Activated naive CD4-positive, alpha-beta T cell treated with anti-CD3 and anti-CD28 coated beads for 36 hours (primary cell): ENCODE results near the gene ACSS3. TPM values are rescaled to one million over a fixed set of nuclear protein-coding genes. Genes with fewer than 3 reads are reported as not detected.

Source experiments
- CTCF ChIA-PET: fragments of 350-600 bp; sonication (Branson Sonifier 250); formaldehyde crosslinking; loops from one replicate; lab custom pipeline; 2021; ENCODE audit warnings: antibody characterized with exemption; lab: Charles Lee
- DNase-seq: peaks from one replicate; pipeline ENCODE4 v3.0.0-alpha.2; 2020
- H3K27ac Mint-ChIP-seq: one replicate; pipeline ENCODE4 v1.8.0; 2021; ENCODE audit warnings: mild to moderate bottlenecking, mixed read lengths
- H3K27me3 Mint-ChIP-seq: one replicate; pipeline ENCODE4 v1.8.0; 2021; ENCODE audit warnings: low read depth, mixed read lengths
- H3K36me3 Mint-ChIP-seq: one replicate; pipeline ENCODE4 v1.8.0; 2021; ENCODE audit warnings: low read depth, mixed read lengths
- H3K4me1 Mint-ChIP-seq: one replicate; pipeline ENCODE4 v1.8.0; 2021; ENCODE audit warnings: low read depth, mixed read lengths
- H3K4me3 Mint-ChIP-seq: one replicate; pipeline ENCODE4 v1.8.0; 2021; ENCODE audit warnings: mild to moderate bottlenecking, moderate library complexity, mixed read lengths
- H3K9me3 Mint-ChIP-seq: one replicate; pipeline ENCODE4 v1.8.0; 2021; ENCODE audit warnings: mixed read lengths
- intact Hi-C: fragments of 100-400 bp; cut with micrococcal nuclease; formaldehyde crosslinking; loops from one replicate; pipeline ENCODE4 v1.15.1; 2023
- total RNA-seq, 2 experiments: library from RNA; stranded (reverse); gene quantifications; one replicate each; pipeline ENCODE4 v1.2.3, GENCODE V29; 2021

Gene ACSS3
- total RNA-seq, 2 experiments from 2014 or later, result not detected

DNA sequence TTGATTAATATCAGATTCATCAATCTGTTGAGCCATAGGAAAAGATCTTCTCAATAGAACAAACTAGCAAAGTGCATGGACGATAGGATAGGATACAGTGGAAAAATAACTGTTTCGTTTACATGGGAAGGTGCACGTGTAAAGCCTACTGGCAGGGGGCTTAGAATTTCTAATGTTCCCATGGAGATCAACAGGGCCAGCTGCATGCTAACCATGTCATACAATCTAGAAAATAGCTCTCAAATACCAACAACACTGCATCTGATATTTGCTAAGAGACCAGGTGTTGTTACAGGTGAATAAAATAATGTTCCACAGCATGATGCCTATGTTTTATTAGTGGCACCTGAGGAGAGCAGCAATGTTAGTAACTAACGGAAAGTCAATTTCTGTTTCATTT is 72.5 kb downstream of the ACSS3 start:
- intact Hi-C loops, result no loop called here
- H3K9me3 Mint-ChIP-seq, result no peaks in the 10 kb centered on the region
- H3K27me3 Mint-ChIP-seq, result no peaks in the 10 kb centered on the region
- CTCF ChIA-PET, result no interaction called here
- no peaks in the 10 kb centered on the region for H3K4me1 Mint-ChIP-seq
- no peak overlapping the region for H3K4me3 Mint-ChIP-seq
- DNase-seq, result no peak
- H3K36me3 Mint-ChIP-seq, result no peaks in the 10 kb centered on the region
- no peak overlapping the region for H3K27ac Mint-ChIP-seq

DNA sequence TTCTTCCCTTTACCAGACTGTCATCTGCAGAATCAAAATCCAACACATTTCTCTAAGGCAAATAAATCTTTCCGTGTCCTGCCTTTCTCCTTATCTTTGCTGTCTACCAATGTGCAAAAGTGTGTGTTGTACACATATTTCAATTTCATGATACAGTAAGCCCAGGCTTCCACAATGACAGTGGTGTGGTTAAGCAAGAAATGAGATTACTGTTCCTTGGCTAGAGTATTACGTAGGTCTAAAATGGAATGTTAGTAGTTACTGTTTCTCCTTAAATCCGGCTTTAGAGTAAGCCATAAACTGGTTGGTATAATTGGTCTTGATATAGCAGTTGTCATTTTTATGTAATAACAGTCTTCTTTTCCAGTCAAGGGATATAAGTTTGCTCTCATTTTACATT is 82.0 kb downstream of the ACSS3 start:
- no peaks in the 10 kb centered on the region for H3K27me3 Mint-ChIP-seq
- H3K36me3 Mint-ChIP-seq, result no peaks in the 10 kb centered on the region
- CTCF ChIA-PET, result no interaction called here
- intact Hi-C loops, result no loop called here
- peaks cover 2% of the 10 kb centered on the region for H3K9me3 Mint-ChIP-seq
- no peak overlapping the region for H3K4me3 Mint-ChIP-seq
- no peak for DNase-seq
- H3K27ac Mint-ChIP-seq, result no peak overlapping the region
- no peaks in the 10 kb centered on the region for H3K4me1 Mint-ChIP-seq

DNA sequence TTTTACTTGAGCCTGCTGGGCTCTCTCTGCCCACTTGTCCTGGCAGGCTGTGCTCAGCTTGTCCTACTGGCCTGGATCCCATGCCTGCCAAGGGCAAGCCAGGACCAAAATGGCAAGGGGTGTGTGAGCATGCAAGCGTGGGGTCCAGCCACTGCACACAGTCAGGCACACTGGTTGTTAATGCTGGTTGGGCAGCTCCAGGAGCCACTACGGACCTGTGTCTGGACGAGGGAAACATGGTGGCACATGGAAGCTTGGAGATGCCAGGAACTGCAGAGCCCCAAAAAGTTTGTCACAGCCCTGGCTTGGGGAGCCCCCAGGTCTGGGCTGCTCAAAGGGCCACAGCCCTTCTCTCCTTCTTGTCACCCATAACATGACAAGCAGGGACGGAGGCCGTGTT is 83.8 kb downstream of the ACSS3 start:
- Mint-ChIP-seq H3K4me1 (no peaks in the 10 kb centered on the region), H3K9me3 (peaks cover 7% of the 10 kb centered on the region), H3K36me3 (no peaks in the 10 kb centered on the region), H3K27me3 (no peaks in the 10 kb centered on the region), H3K4me3 (no peak overlapping the region), H3K27ac (no peak overlapping the region)
- no peak for DNase-seq
- intact Hi-C loops, result no loop called here
- CTCF ChIA-PET, result no interaction called here

DNA sequence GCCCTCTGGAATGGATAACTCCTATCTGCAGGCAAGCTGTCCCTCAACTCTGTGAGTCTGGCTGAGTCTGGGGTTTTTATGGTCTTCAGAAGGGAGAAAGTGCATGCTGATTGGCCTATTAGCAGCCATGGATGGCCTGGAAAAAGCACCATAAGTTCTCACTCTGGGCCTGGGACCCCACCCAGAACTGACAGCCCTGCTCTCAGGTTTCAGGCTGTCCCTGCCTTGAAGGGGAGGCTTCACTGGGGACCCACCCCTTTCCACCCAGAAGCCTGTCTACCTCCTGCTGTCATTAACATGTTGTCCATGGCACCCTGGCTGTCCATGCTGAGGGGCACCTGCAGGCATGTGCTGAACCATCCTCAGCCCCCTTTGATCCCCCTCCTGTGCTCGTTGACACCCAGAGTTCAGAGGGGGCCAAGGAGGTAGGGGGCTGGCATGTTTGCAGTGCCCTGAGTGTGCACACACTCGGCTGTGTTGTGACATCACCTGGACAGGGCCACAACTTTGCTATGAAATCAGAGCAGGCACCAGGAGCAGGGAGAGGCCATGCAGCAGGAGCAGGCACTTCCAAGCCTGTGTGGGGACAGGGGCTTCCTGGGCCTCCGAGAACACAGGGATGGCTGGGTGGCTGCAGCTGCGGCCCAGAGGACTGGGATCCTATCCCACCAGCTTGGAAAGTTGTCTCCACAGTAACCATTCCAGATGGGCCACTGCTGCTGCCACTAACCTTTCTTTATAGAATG is 84.7 kb downstream of the ACSS3 start:
- Mint-ChIP-seq H3K36me3 (no peaks in the 10 kb centered on the region), H3K9me3 (peaks cover 5% of the 10 kb centered on the region), H3K4me3 (no peak overlapping the region), H3K27ac (no peak overlapping the region), H3K4me1 (no peaks in the 10 kb centered on the region), H3K27me3 (no peaks in the 10 kb centered on the region)
- intact Hi-C loops, result no loop called here
- no peak for DNase-seq
- CTCF ChIA-PET, result no interaction called here

DNA sequence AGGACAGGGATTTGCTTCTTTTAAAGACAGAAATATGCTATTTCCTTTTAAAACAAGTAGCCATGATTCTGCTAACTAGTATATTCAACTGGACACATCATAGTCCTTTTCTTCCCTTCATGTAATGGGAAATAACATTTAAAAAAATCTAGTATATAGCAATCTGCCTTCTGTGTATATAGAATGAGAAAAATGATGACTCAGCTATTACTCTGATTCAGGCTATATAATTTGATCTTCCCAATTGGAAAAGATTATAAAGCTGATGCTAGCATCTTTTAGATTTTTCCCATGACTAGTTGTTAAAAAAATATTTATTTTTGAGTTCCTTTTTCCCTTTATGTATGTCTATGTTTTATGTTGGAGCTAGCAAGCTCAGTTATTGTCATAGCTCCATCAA is 86.9 kb downstream of the ACSS3 start:
- no peaks in the 10 kb centered on the region for H3K27me3 Mint-ChIP-seq
- no peaks in the 10 kb centered on the region for H3K4me1 Mint-ChIP-seq
- H3K36me3 Mint-ChIP-seq, result no peaks in the 10 kb centered on the region
- intact Hi-C loops, result no loop called here
- no peak for DNase-seq
- CTCF ChIA-PET, result no interaction called here
- peaks cover 5% of the 10 kb centered on the region for H3K9me3 Mint-ChIP-seq
- no peak overlapping the region for H3K4me3 Mint-ChIP-seq
- no peak overlapping the region for H3K27ac Mint-ChIP-seq

DNA sequence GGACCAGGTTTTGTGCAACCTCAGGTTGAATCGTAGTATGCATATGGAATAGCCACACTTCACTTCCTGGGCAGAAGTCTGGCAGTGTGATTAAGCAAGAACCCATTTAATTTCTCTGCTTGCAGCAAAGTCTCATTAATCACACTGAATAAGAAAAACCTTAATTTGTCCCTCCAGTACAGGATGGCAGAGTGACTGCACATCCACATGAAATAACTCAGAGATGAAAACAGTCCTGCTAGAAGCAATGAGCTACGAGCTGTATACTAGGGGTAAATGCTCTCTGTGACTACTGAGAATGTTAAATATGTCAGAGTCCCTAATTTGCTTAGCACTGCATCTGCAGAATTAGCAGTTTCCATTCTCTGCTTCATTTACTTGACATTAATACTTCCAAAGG is 88.9 kb downstream of the ACSS3 start:
- Mint-ChIP-seq H3K36me3 (no peaks in the 10 kb centered on the region), H3K27me3 (no peaks in the 10 kb centered on the region), H3K4me1 (no peaks in the 10 kb centered on the region), H3K27ac (no peak overlapping the region), H3K9me3 (peaks cover 5% of the 10 kb centered on the region), H3K4me3 (no peak overlapping the region)
- CTCF ChIA-PET, result no interaction called here
- intact Hi-C loops, result no loop called here
- no peak for DNase-seq

DNA sequence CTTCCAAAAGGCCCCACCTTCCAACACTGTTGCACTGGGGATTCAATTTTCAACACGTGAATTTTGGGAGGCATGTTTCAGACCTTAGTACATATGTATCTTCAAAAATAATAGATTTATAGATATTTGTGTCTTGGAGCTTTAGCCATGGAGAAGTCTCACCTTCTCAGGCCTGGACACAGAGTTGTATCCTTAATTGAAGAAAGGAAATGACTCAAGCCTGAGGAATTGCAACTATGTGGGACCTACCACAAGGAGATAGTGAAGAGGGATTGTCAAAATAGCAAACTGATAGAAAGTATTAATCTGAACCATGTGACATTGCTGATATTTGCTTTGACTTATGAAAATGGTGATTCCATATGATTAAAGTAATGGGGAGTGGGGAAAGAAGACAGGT is 89.8 kb downstream of the ACSS3 start:
- DNase-seq, result no peak
- no peak overlapping the region for H3K4me3 Mint-ChIP-seq
- H3K9me3 Mint-ChIP-seq, result peaks cover 5% of the 10 kb centered on the region
- CTCF ChIA-PET, result no interaction called here
- no peaks in the 10 kb centered on the region for H3K27me3 Mint-ChIP-seq
- intact Hi-C loops, result no loop called here
- no peak overlapping the region for H3K27ac Mint-ChIP-seq
- H3K4me1 Mint-ChIP-seq, result no peaks in the 10 kb centered on the region
- H3K36me3 Mint-ChIP-seq, result no peaks in the 10 kb centered on the region

DNA sequence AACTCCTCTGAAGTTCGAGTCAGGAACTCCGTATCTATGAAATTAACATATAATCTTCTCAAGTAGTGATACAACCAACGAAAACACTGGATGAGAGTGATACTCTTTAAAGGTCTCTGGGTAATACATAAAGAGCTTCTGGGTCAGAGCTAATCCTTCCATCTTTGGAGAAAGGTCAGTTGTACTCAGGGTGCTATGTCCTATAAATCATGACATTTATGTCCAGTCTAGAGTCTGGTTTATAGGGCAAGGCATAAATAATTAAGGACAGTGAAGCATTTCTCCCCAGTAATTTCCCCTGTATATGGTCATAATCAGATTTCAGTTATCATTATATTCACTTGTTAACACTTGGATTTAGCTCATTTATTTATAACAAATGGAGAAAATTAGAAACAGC is 90.6 kb downstream of the ACSS3 start:
- intact Hi-C loops, result no loop called here
- H3K27ac Mint-ChIP-seq, result no peak overlapping the region
- no peaks in the 10 kb centered on the region for H3K27me3 Mint-ChIP-seq
- H3K36me3 Mint-ChIP-seq, result no peaks in the 10 kb centered on the region
- no peak overlapping the region for H3K4me3 Mint-ChIP-seq
- CTCF ChIA-PET, result no interaction called here
- H3K4me1 Mint-ChIP-seq, result no peaks in the 10 kb centered on the region
- no peak for DNase-seq
- H3K9me3 Mint-ChIP-seq, result peaks cover 5% of the 10 kb centered on the region

DNA sequence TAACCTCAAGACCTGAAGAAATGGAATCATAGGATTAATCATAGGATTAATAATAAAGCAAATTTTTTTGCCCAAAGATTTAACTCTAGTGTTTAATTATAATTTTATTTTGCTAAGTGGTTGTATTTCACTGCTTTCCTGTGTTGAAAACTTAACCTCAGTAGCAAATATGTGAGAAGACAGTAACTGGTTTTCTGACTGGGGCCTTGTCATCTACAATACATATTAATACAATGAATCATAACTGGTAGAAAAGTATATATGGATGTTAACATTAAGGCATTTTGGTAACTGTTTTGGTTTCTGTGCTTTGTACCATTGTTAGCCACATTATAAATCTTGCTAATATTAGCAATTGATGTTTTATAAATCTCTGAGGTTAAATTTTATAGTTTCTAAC is 92.2 kb downstream of the ACSS3 start:
- no peak overlapping the region for H3K4me3 Mint-ChIP-seq
- intact Hi-C loops, result no loop called here
- H3K4me1 Mint-ChIP-seq, result no peaks in the 10 kb centered on the region

DNA sequence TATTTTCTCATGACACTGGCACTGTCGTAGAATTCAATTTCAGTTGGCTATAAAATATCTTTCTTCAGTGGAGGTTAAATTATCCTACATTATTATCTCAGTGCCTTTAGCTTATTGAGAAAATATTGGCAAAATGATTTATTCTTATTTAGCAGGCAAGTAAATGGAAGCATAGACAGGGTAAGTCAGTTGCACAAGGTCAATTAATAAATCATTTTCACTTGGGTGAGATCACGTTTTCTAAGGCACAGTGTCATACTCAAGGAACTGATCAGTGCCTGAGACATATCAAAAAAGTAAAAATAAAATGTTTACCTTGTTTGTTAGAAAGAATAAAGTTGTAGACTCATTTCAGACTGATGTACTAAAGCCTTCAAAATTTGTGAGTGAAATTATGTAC is 95.0 kb downstream of the ACSS3 start:
- no peak for DNase-seq
- Mint-ChIP-seq H3K4me1 (no peaks in the 10 kb centered on the region), H3K4me3 (no peak overlapping the region), H3K9me3 (peaks cover 17% of the 10 kb centered on the region), H3K27me3 (no peaks in the 10 kb centered on the region), H3K36me3 (no peaks in the 10 kb centered on the region), H3K27ac (no peak overlapping the region)
- CTCF ChIA-PET, result no interaction called here
- intact Hi-C loops, result no loop called here

More for the DNA sequence above, 92.2 kb downstream of the ACSS3 start:
- no peak for DNase-seq
- peaks cover 7% of the 10 kb centered on the region for H3K9me3 Mint-ChIP-seq
- H3K27me3 Mint-ChIP-seq, result no peaks in the 10 kb centered on the region
- no peaks in the 10 kb centered on the region for H3K36me3 Mint-ChIP-seq
- no peak overlapping the region for H3K27ac Mint-ChIP-seq
- CTCF ChIA-PET, result no interaction called here

DNA sequence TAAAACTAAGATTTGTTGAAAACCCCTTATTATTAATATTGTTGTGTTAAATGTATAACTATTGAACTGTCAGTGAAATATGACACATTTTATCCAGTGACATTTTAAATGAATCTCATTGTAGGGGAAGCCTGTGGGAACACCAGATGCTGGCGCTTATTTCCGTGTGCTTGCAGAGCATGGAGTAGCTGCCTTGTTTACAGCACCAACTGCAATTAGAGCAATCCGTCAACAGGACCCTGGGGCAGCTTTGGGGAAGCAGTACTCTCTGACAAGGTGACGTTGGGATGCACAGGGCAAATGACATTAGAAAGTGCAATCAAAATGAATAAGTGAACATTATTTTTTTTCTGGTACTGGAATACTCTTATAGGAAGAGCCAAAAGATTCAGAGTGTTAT is 96.8 kb downstream of the ACSS3 start:
- CTCF ChIA-PET, result no interaction called here
- H3K36me3 Mint-ChIP-seq, result no peaks in the 10 kb centered on the region
- no peak for DNase-seq
- H3K9me3 Mint-ChIP-seq, result peaks cover 17% of the 10 kb centered on the region
- H3K4me1 Mint-ChIP-seq, result no peaks in the 10 kb centered on the region
- H3K4me3 Mint-ChIP-seq, result no peak overlapping the region
- intact Hi-C loops, result no loop called here
- H3K27me3 Mint-ChIP-seq, result no peaks in the 10 kb centered on the region
- H3K27ac Mint-ChIP-seq, result no peak overlapping the region

DNA sequence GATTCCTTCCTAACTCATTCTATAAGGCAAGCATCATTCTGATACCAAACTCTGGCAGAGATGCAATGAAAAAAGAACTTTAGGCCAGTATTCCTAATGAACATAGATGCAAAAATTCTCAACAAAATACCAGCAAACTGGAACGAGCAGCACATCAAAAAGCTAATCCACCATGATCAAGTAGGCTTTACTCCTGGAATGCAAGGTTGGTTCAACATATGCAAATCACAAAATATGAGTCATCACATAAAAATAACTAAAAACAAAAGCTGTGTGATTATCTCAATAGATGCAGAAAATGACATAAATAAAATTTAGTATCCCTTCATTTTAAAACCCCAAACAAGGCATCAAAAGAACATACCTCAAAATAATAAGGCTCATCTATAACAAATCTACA is 98.9 kb downstream of the ACSS3 start:
- Mint-ChIP-seq H3K4me3 (no peak overlapping the region), H3K27ac (no peak overlapping the region), H3K4me1 (no peaks in the 10 kb centered on the region), H3K27me3 (no peaks in the 10 kb centered on the region), H3K36me3 (no peaks in the 10 kb centered on the region), H3K9me3 (peaks cover 19% of the 10 kb centered on the region)
- no peak for DNase-seq
- intact Hi-C loops, result no loop called here
- CTCF ChIA-PET, result interaction anchor here (0.7 kb wide), 1 partner anchor 162 kb away, joined by 6 read pairs; no protein-coding TSS in a partner anchor

DNA sequence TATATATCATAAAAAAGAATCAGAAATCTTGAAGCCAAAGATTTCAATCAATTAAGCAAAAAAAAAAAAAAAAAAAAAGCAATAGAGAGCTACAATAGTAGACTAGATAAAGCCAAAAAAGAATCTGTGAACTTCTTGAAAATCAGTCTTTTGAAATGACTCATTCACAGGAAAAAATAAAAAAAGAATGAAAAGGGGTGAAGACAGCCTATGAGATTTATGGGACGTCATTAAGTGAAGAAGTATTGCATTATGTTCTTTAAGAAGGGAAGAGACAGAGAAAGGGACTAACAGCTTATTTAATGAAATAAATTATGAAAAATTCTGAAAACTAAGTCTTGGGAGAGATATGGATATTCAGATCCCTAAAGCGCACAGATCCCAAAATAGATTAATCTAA is 103.8 kb downstream of the ACSS3 start:
- CTCF ChIA-PET, result no interaction called here
- no peak overlapping the region for H3K4me3 Mint-ChIP-seq
- DNase-seq, result no peak

More for the DNA sequence above, 103.8 kb downstream of the ACSS3 start:
- no peaks in the 10 kb centered on the region for H3K36me3 Mint-ChIP-seq
- no peak overlapping the region for H3K27ac Mint-ChIP-seq
- H3K4me1 Mint-ChIP-seq, result no peaks in the 10 kb centered on the region
- no peaks in the 10 kb centered on the region for H3K27me3 Mint-ChIP-seq
- intact Hi-C loops, result no loop called here
- peaks cover 16% of the 10 kb centered on the region for H3K9me3 Mint-ChIP-seq
